HL-60/S4 treated with retinoic acid at 250 ng/mL for 4 days and 3 days (cell line): ENCODE results near the gene FAM151A.

ENCODE experiments used
- in situ Hi-C: fragments of 300-500 bp; cut with MboI; formaldehyde crosslinking; loops from 2 replicates; pipeline ENCODE4 v1.7.0; 2022; ENCODE audit warnings: low sequenced_read_pairs

FAM151A gene

GRCh38 chr1:54623216-54624007 lies at the start of gene FAM151A:
Gene FAM151A, minus strand, starts transcription at chr1:54623525. Its CDS starts 130 bp downstream, at chr1:54623395.
- in situ Hi-C loops: no loop called here

GRCh38 chr1:54671985-54672608 lies 48.8 kb upstream of the FAM151A start:
- in situ Hi-C loops: no loop called here

GRCh38 chr1:54668567-54668966 lies 45.2 kb upstream of the FAM151A start:
- in situ Hi-C loops: no loop called here

- in situ Hi-C loops: no loop called here
Measured at GRCh38 chr1:54667797-54668196, 44.5 kb upstream of the FAM151A start.

GRCh38 chr1:54666333-54666732 lies 43.0 kb upstream of the FAM151A start:
- in situ Hi-C loops: no loop called here

GRCh38 chr1:54665852-54666251 lies 42.5 kb upstream of the FAM151A start:
- in situ Hi-C loops: no loop called here

GRCh38 chr1:54664364-54664763 lies 41.0 kb upstream of the FAM151A start:
- in situ Hi-C loops: no loop called here

GRCh38 chr1:54663725-54664124 lies 40.4 kb upstream of the FAM151A start:
- in situ Hi-C loops: no loop called here

- in situ Hi-C loops: no loop called here
Measured at GRCh38 chr1:54658164-54658913, 35.0 kb upstream of the FAM151A start.

- in situ Hi-C loops: no loop called here
Measured at GRCh38 chr1:54653036-54653435, 29.7 kb upstream of the FAM151A start.

GRCh38 chr1:54652168-54652567 lies 28.8 kb upstream of the FAM151A start:
- in situ Hi-C loops: no loop called here

- in situ Hi-C loops: no loop called here
Measured at GRCh38 chr1:54651608-54652007, 28.3 kb upstream of the FAM151A start.

GRCh38 chr1:54650417-54650816 lies 27.1 kb upstream of the FAM151A start:
- in situ Hi-C loops: no loop called here

GRCh38 chr1:54649921-54650320 lies 26.6 kb upstream of the FAM151A start:
- in situ Hi-C loops: no loop called here

GRCh38 chr1:54649130-54649898 lies 26.0 kb upstream of the FAM151A start:
- in situ Hi-C loops: no loop called here

- in situ Hi-C loops: no loop called here
Measured at GRCh38 chr1:54645806-54646676, 22.7 kb upstream of the FAM151A start.

- in situ Hi-C loops: no loop called here
Measured at GRCh38 chr1:54643736-54644135, 20.4 kb upstream of the FAM151A start.

- in situ Hi-C loops: no loop called here
Measured at GRCh38 chr1:54640863-54641836, 17.8 kb upstream of the FAM151A start, which contains the start of gene MROH7. Gene MROH7, plus strand, starts transcription at chr1:54641786. Its CDS starts 11,141 bp downstream, at chr1:54652927.

- in situ Hi-C loops: no loop called here
Measured at GRCh38 chr1:54640361-54640760, 17.0 kb upstream of the FAM151A start.
